Thoracic aorta (tissue), 2 donors: Measurements from ENCODE around the gene IL12RB2. TPM values are rescaled to one million over a fixed set of nuclear protein-coding genes. Genes with fewer than 3 reads are reported as not detected.

Experiments
- ATAC-seq: fragments of 150-250 bp; one replicate; pipeline ENCODE4 v1.8.0; 2017; ENCODE audit warnings: low read depth; ENCODE audit not compliant: insufficient number of reproducible peaks, low FRiP score
- DNase-seq: peaks from one replicate; pipeline ENCODE4 v3.0.0-alpha.2; 2020; ENCODE audit warnings: low spot score
- H3K27ac ChIP-seq, 2 donors: fragments of 200-600 bp; sonication (generic); 1 replicate in 1 of 2; 2 replicates in 1 of 2; pipeline ENCODE4 v1.5.1; 2016; ENCODE audit warnings: mild to moderate bottlenecking in 2 of 2, moderate library complexity in 2 of 2
- H3K27me3 ChIP-seq: fragments of 200-600 bp; sonication (generic); replicated peaks from 2 replicates; pipeline ENCODE4 v1.6.0; 2016; ENCODE audit warnings: mild to moderate bottlenecking; ENCODE audit not compliant: insufficient read depth
- H3K36me3 ChIP-seq: fragments of 200-600 bp; sonication (generic); one replicate; pipeline ENCODE4 v1.5.1; 2016
- H3K4me1 ChIP-seq, 2 donors: fragments of 200-600 bp; sonication (generic); 1 replicate in 1 of 2; 2 replicates in 1 of 2; pipeline versions ENCODE4 v1.5.1 to v1.6.0; 2016; ENCODE audit warnings: low read depth in 2 of 2, mild to moderate bottlenecking in 1 of 2; ENCODE audit not compliant: control insufficient read depth in 1 of 2
- H3K4me3 ChIP-seq: fragments of 200-600 bp; sonication (generic); 2 replicates; pipeline ENCODE4 v1.5.1; 2016; ENCODE audit warnings: mild to moderate bottlenecking
- H3K9me3 ChIP-seq: fragments of 200-600 bp; sonication (generic); 2 replicates; pipeline ENCODE4 v1.5.1; 2016
- total RNA-seq, 2 donors: library from RNA; depleted of rRNA; stranded (reverse); fragments of >200 nt; gene quantifications; one replicate each; pipeline versions ENCODE4 v1.1.0 to v1.2.3, GENCODE V29; 2016
- TF ChIP-seq, protein P1 (sequence below): fragments of 200-600 bp; sonication (generic); IDR thresholded peaks from one replicate; pipeline ENCODE4 v1.5.1; 2019; ENCODE audit warnings: antibody characterized with exemption

Gene IL12RB2
- total RNA-seq, 2 donors from 2014 or later = 3.1 to 3.5 TPM

- TF ChIP-seq, protein P1, sequence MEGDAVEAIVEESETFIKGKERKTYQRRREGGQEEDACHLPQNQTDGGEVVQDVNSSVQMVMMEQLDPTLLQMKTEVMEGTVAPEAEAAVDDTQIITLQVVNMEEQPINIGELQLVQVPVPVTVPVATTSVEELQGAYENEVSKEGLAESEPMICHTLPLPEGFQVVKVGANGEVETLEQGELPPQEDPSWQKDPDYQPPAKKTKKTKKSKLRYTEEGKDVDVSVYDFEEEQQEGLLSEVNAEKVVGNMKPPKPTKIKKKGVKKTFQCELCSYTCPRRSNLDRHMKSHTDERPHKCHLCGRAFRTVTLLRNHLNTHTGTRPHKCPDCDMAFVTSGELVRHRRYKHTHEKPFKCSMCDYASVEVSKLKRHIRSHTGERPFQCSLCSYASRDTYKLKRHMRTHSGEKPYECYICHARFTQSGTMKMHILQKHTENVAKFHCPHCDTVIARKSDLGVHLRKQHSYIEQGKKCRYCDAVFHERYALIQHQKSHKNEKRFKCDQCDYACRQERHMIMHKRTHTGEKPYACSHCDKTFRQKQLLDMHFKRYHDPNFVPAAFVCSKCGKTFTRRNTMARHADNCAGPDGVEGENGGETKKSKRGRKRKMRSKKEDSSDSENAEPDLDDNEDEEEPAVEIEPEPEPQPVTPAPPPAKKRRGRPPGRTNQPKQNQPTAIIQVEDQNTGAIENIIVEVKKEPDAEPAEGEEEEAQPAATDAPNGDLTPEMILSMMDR = no peak
- Histone ChIP-seq H3K4me1 (no peaks in the 10 kb centered on the region), H3K9me3 (no peaks in the 10 kb centered on the region), H3K27ac (no peak overlapping the region), H3K36me3 (no peaks in the 10 kb centered on the region), H3K4me3 (no peak overlapping the region), H3K27me3 (no peaks in the 10 kb centered on the region)
- ATAC-seq (no peak), DNase-seq (no peak)
These were observed 9.2 kb downstream of the IL12RB2 start for GRCh38 chr1:67316918-67317317.

- no peaks in the 10 kb centered on the region for H3K27me3 ChIP-seq
- TF ChIP-seq, protein P1 = no peak
- no peak overlapping the region for H3K4me3 ChIP-seq
- H3K36me3 ChIP-seq = no peaks in the 10 kb centered on the region
- DNase-seq (no peak), ATAC-seq (no peak)
- H3K9me3 ChIP-seq = no peaks in the 10 kb centered on the region
- H3K27ac ChIP-seq = no peak overlapping the region
- H3K4me1 ChIP-seq = no peaks in the 10 kb centered on the region
These were observed 10.1 kb downstream of the IL12RB2 start for GRCh38 chr1:67317803-67318202.

GRCh38 chr1:67322442-67322841 is 14.8 kb downstream of the IL12RB2 start:
- H3K9me3 ChIP-seq = no peaks in the 10 kb centered on the region
- no peaks in the 10 kb centered on the region for H3K4me1 ChIP-seq
- no peaks in the 10 kb centered on the region for H3K27me3 ChIP-seq
- no peak overlapping the region for H3K4me3 ChIP-seq
- no peak overlapping the region for H3K27ac ChIP-seq
- DNase-seq (no peak), ATAC-seq (no peak)
- no peaks in the 10 kb centered on the region for H3K36me3 ChIP-seq
- TF ChIP-seq, protein P1 = no peak

- Histone ChIP-seq H3K4me3 (no peak overlapping the region), H3K9me3 (no peaks in the 10 kb centered on the region), H3K27me3 (no peaks in the 10 kb centered on the region), H3K36me3 (no peaks in the 10 kb centered on the region), H3K27ac (no peak overlapping the region), H3K4me1 (no peaks in the 10 kb centered on the region)
- ATAC-seq = no peak
- no peak for DNase-seq
- TF ChIP-seq, protein P1 = no peak
These were observed 15.4 kb downstream of the IL12RB2 start for GRCh38 chr1:67323087-67323486.

DNA sequence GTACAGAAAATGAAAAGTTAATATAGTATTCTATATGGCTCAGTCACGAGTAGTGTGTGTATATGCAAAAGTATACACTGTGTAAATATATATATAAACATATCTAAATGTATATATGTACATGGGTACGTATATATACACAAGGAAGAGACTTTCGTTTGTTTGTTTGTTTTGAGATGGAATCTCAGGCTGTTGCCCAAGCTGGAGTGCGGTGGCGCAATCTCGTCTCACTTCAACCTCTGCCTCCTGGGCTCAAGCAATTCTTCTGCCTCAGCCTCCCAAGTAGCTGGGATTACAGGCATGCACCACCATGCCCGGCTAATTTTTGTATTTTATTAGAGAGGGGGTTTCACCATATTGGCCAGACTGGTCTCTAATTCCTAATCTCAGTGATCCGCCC is 16.4 kb downstream of the IL12RB2 start:
- Histone ChIP-seq H3K27ac (no peak overlapping the region), H3K4me1 (no peaks in the 10 kb centered on the region), H3K4me3 (no peak overlapping the region), H3K9me3 (no peaks in the 10 kb centered on the region), H3K27me3 (no peaks in the 10 kb centered on the region), H3K36me3 (no peaks in the 10 kb centered on the region)
- TF ChIP-seq, protein P1 = no peak
- no peak for DNase-seq
- ATAC-seq = no peak
